Stimulated activated CD8-positive, alpha-beta memory T cell treated with anti-CD3 and anti-CD28 coated beads, Interleukin-15, amount 100 ng/mL, for 4 hours (primary cell): ENCODE data around the gene PRSS2.

Experiments
- DNase-seq, 2 donors: peaks; one replicate each; pipeline ENCODE4 v3.0.0-alpha.2; 2020; ENCODE audit warnings: low read depth in 2 of 2

PRSS2 gene

GRCh38 chr7:142787034-142787768 is 16.4 kb downstream of the PRSS2 start:
- no peak for DNase-seq

- no peak for DNase-seq
These were observed 17.0 kb downstream of the PRSS2 start for GRCh38 chr7:142787783-142788182.

DNA sequence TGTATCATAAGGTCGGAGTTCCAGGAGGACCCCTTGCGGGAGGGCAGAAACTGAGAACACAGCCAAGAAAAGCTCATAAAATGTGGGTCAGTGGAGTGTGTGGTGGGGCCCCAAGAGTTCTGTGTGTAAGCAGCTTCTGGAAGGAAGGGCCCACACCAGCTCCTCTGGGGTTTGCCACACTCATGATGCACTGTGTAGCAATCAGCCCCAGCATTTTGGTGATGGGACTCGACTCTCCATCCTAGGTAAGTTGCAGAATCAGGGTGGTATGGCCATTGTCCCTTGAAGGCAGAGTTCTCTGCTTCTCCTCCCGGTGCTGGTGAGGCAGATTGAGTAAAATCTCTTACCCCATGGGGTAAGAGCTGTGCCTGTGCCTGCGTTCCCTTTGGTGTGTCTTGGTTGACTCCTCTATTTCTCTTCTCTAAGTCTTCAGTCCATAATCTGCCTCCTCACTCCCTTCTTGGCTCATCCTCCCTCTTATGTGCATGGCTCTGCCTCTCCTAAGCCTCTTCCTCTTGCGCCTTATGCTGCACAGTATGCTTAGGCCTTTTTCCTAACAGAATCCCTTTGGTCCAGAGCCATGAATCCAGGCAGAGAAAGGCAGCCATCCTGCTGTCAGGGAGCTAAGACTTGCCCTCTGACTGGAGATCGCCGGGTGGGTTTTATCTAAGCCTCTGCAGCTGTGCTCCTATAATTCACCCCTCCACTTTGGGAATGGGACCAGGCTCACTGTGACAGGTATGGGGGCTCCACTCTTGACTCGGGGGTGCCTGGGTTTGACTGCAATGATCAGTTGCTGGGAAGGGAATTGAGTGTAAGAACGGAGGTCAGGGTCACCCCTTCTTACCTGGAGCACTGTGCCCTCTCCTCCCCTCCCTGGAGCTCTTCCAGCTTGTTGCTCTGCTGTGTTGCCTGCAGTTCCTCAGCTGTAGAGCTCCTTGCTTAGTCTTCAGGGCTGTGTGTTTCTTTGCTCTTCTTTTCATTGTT is 17.8 kb downstream of the PRSS2 start:
- DNase-seq = no peak

DNA sequence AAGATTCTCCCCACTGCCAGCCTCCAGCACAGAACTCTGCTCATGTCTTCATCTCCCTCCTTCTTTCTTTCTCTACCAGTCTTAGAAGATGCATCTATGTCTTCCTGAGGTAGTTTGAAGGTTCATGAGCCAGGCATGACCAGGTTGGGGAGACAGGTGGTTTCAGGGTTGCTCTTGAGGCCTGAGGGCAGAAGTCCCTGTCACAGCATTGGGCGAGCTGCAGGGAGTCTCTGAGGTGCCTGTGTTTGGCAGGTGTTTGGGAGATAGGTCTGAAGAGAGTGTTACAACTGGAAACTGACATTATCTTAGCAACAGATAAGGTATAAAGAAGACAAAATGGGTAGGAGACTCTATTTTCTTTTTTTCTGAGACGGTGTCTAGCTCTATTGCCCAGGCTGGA is 18.7 kb downstream of the PRSS2 start:
- DNase-seq = no peak

DNA sequence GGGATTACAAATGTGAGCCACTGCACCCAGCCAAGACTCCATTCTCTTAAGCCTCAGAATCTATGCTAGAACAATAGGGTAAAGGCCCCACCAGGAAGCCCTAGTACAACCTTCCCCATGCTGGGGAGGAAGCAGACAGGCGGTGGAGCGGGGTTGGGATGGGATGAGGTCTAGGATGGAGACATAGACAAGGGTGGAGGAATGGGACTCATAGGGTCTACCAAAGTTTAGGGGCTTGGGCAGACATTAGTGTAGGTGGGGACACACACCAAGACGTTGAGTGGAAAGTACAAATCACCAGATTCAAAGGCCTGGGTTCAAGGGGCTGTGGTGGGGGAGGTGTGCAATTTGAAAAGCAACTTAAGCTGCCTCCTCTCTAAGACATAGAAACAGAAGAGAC is 19.3 kb downstream of the PRSS2 start:
- no peak for DNase-seq

GRCh38 chr7:142790555-142790954 is 19.8 kb downstream of the PRSS2 start:
- DNase-seq = no peak

DNA sequence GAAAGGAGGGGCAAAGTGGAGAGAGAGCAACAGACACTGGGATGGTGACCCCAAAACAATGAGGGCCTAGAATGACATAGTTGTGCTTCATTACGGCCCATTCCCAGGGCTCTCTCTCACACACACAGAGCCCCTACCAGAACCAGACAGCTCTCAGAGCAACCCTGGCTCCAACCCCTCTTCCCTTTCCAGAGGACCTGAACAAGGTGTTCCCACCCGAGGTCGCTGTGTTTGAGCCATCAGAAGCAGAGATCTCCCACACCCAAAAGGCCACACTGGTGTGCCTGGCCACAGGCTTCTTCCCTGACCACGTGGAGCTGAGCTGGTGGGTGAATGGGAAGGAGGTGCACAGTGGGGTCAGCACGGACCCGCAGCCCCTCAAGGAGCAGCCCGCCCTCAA is 20.7 kb downstream of the PRSS2 start:
- DNase-seq = no peak

DNA sequence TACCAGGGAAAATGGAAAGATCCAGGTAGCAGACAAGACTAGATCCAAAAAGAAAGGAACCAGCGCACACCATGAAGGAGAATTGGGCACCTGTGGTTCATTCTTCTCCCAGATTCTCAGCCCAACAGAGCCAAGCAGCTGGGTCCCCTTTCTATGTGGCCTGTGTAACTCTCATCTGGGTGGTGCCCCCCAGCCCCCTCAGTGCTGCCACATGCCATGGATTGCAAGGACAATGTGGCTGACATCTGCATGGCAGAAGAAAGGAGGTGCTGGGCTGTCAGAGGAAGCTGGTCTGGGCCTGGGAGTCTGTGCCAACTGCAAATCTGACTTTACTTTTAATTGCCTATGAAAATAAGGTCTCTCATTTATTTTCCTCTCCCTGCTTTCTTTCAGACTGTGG is 21.4 kb downstream of the PRSS2 start:
- DNase-seq = no peak

DNA sequence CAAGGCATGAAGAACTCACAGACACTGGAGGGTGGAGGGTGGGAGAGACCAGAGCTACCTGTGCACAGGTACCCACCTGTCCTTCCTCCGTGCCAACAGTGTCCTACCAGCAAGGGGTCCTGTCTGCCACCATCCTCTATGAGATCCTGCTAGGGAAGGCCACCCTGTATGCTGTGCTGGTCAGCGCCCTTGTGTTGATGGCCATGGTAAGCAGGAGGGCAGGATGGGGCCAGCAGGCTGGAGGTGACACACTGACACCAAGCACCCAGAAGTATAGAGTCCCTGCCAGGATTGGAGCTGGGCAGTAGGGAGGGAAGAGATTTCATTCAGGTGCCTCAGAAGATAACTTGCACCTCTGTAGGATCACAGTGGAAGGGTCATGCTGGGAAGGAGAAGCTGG is 21.8 kb downstream of the PRSS2 start:
- DNase-seq = no peak

DNA sequence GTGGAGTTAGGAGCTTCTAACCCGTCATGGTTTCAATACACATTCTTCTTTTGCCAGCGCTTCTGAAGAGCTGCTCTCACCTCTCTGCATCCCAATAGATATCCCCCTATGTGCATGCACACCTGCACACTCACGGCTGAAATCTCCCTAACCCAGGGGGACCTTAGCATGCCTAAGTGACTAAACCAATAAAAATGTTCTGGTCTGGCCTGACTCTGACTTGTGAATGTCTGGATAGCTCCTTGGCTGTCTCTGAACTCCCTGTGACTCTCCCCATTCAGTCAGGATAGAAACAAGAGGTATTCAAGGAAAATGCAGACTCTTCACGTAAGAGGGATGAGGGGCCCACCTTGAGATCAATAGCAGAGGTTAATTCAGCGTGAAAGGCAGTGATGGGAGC is 22.4 kb downstream of the PRSS2 start:
- no peak for DNase-seq

- DNase-seq = peak; percentile 53 to 58
These were observed 24.6 kb downstream of the PRSS2 start for GRCh38 chr7:142795339-142795863.

DNA sequence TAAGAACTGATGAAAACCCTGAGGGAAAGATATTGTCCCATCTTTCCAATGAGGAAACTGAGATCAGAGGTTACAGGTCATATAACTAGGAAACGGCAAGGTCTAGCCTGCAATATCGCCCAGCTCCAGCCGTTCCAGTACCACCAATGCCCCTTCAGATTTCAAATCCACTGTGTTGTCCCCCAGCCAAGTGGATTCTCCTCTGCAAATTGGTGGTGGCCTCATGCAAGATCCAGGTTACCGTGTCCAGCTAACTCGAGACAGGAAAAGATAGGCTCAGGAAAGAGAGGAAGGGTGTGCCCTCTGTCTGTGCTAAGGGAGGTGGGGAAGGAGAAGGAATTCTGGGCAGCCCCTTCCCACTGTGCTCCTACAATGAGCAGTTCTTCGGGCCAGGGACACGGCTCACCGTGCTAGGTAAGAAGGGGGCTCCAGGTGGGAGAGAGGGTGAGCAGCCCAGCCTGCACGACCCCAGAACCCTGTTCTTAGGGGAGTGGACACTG is 25.3 kb downstream of the PRSS2 start:
- no peak for DNase-seq

GRCh38 chr7:142796501-142797390 is 26.0 kb downstream of the PRSS2 start:
- DNase-seq = no peak

- DNase-seq = no peak
These were observed 26.9 kb downstream of the PRSS2 start for GRCh38 chr7:142797391-142798377.

- DNase-seq = no peak
These were observed 28.0 kb downstream of the PRSS2 start for GRCh38 chr7:142798451-142799436.

DNA sequence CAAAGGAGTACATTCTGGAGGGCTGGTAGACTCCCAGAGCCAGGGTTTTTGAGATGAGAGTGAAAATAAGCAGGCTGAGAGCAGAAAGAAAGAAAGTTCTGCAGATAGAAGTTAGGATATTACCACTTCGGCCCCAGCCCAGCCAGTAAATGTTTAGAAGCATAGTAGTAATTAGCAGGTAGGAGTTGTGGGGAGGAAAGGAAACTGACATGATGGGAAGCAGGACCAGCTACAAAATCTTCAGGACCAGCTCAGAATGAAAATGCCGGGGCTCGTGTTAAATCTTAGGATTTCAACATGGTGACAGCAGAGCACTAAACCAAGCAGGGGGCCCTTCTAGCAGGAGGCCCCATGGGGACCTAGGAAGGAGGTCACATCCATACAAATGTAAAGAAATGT is 28.7 kb downstream of the PRSS2 start:
- no peak for DNase-seq

- DNase-seq = no peak
These were observed 29.3 kb downstream of the PRSS2 start for GRCh38 chr7:142800088-142800487.

GRCh38 chr7:142800699-142801260 is 30.0 kb downstream of the PRSS2 start:
- DNase-seq = no peak
